T-helper 9 cell (primary cell): Measurements from ENCODE around the gene PRKCA.
A peak's percentile ranks its signal among the peaks of the same experiment; 100 is the strongest.

Experiments
- DNase-seq: peaks from one replicate; pipeline ENCODE4 v3.0.0-alpha.2; 2020

Gene PRKCA

GRCh38 chr17:66833201-66833600 is 530.8 kb downstream of the PRKCA start:
- DNase-seq: no peak

- DNase-seq: no peak
Observed at GRCh38 chr17:66834426-66834918, 532.1 kb downstream of the PRKCA start.

GRCh38 chr17:66834919-66835454 is 532.6 kb downstream of the PRKCA start, which contains the start of gene CACNG5:
Gene CACNG5, plus strand, starts transcription at chr17:66835117. Its CDS starts 42,216 bp downstream, at chr17:66877333.
- DNase-seq: no peak

GRCh38 chr17:66835476-66835875 is 533.1 kb downstream of the PRKCA start:
- no peak for DNase-seq

GRCh38 chr17:66836063-66837005 is 533.9 kb downstream of the PRKCA start:
- no peak for DNase-seq

GRCh38 chr17:66837226-66837625 is 534.8 kb downstream of the PRKCA start:
- no peak for DNase-seq

- DNase-seq: no peak
Observed at GRCh38 chr17:66837885-66838665, 535.7 kb downstream of the PRKCA start.

GRCh38 chr17:66839616-66840015 is 537.2 kb downstream of the PRKCA start:
- no peak for DNase-seq

- no peak for DNase-seq
Observed at GRCh38 chr17:66840061-66840460, 537.6 kb downstream of the PRKCA start.

- DNase-seq: no peak
Observed at GRCh38 chr17:66841328-66841727, 538.9 kb downstream of the PRKCA start.

- DNase-seq: no peak
Observed at GRCh38 chr17:66841744-66842143, 539.3 kb downstream of the PRKCA start.

- DNase-seq: no peak
Observed at GRCh38 chr17:66842505-66842904, 540.1 kb downstream of the PRKCA start.

GRCh38 chr17:66842959-66843358 is 540.5 kb downstream of the PRKCA start:
- no peak for DNase-seq

GRCh38 chr17:66843627-66844026 is 541.2 kb downstream of the PRKCA start:
- DNase-seq: no peak

- DNase-seq: no peak
Observed at GRCh38 chr17:66847704-66848103, 545.3 kb downstream of the PRKCA start.

- no peak for DNase-seq
Observed at GRCh38 chr17:66848496-66848895, 546.1 kb downstream of the PRKCA start.

GRCh38 chr17:66849032-66849655 is 546.7 kb downstream of the PRKCA start:
- DNase-seq: no peak

- DNase-seq: no peak
Observed at GRCh38 chr17:66849851-66850580, 547.6 kb downstream of the PRKCA start.

- no peak for DNase-seq
Observed at GRCh38 chr17:66850692-66851091, 548.3 kb downstream of the PRKCA start.

- peak; percentile 27 for DNase-seq
Observed at GRCh38 chr17:66855204-66855603, 552.8 kb downstream of the PRKCA start.

- no peak for DNase-seq
Observed at GRCh38 chr17:66858226-66859083, 556.0 kb downstream of the PRKCA start.
